Measurements from ENCODE around the gene CENPM. TPM values are rescaled to one million over a fixed set of nuclear protein-coding genes. Genes with fewer than 3 reads are reported as not detected.
A peak's percentile ranks its signal among the peaks of the same experiment; 100 is the strongest.

Gene CENPM, protein sequence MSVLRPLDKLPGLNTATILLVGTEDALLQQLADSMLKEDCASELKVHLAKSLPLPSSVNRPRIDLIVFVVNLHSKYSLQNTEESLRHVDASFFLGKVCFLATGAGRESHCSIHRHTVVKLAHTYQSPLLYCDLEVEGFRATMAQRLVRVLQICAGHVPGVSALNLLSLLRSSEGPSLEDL
- 14.4 and 30.0 TPM in 2 replicates for total RNA-seq

GRCh38 chr22:41946629-41947423, at the start of gene CENPM:
Gene CENPM, minus strand, starts transcription at chr22:41947152. Its CDS starts 76 bp downstream, at chr22:41947076.
- DNase-seq (ENCODE audit: low read depth in 2 of 2), result peak; percentile 83 to 96

GRCh38 chr22:41995211-41995610, 48.3 kb upstream of the CENPM start:
- DNase-seq (ENCODE audit: low read depth in 2 of 2), result no peak

GRCh38 chr22:41992496-41992895, 45.5 kb upstream of the CENPM start:
- DNase-seq (ENCODE audit: low read depth in 2 of 2), result no peak

GRCh38 chr22:41991111-41991510, 44.2 kb upstream of the CENPM start:
- DNase-seq (ENCODE audit: low read depth in 2 of 2), result no peak

DNA sequence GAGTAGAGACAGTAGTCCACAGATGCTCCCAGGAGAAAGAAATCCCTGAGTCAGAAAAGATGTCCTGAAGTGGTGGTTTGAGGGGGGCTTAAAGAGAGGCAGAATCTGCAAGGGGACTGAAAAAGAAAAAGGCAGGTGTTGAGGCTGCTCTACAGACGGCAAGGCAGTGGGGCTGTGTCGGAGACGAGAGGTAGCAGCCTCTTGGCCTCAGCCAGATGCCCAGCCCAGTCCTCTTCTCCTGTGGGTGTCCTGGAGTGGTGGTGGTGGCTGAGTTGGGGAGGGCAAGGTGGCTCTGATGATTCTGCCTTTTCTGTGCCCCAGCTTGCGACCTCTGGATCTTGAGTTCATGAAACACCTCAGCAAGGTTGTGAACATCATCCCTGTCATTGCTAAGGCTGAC, 42.3 kb upstream of the CENPM start:
- DNase-seq (ENCODE audit: low read depth in 2 of 2), result no peak

DNA sequence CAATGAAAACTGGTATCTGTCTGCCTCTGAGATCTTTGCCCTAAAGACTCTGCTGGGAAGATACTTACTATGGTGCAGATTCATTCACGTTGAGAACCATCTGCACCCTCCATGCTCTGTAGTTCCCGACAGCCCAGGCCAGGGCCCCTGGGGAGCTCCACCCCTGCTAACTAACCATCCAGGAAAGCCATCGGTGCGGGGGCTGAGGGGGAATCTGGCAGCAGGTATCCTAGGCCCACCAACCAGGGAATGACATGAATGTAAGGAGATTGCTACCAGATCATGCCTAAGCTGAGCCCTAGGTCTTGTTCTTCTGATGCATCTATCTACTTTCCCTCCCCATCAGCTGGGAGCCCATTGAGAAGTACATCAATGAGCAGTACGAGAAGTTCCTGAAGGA, 40.3 kb upstream of the CENPM start:
- no peak for DNase-seq (ENCODE audit: low read depth in 2 of 2)

- DNase-seq (ENCODE audit: low read depth in 2 of 2), result no peak
These were observed 36.8 kb upstream of the CENPM start for GRCh38 chr22:41983513-41984405.

DNA sequence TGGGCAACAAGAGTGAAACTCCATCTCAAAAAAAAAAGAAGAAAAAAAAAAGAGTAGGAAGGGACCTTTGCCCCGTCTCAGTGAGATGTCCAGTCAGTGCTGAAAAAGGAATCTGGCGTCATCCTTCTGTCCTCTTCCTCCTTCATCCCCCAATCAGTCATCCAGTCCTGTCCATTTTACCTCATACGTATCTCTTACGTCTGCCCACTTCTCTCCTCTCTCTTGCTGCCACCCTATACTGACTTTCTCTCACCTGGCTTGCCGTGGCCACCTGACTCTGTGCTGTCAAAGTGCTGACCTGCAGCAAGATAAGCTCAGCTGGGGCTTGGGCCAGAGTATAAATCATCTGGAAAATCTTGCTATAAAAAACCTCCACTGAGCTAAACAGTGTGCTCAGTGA, 35.9 kb upstream of the CENPM start:
- no peak for DNase-seq (ENCODE audit: low read depth in 2 of 2)

- DNase-seq (ENCODE audit: low read depth in 2 of 2), result no peak
These were observed 32.7 kb upstream of the CENPM start for GRCh38 chr22:41979423-41980250.

- DNase-seq (ENCODE audit: low read depth in 2 of 2), result no peak
These were observed 31.8 kb upstream of the CENPM start for GRCh38 chr22:41978732-41979131.

DNA sequence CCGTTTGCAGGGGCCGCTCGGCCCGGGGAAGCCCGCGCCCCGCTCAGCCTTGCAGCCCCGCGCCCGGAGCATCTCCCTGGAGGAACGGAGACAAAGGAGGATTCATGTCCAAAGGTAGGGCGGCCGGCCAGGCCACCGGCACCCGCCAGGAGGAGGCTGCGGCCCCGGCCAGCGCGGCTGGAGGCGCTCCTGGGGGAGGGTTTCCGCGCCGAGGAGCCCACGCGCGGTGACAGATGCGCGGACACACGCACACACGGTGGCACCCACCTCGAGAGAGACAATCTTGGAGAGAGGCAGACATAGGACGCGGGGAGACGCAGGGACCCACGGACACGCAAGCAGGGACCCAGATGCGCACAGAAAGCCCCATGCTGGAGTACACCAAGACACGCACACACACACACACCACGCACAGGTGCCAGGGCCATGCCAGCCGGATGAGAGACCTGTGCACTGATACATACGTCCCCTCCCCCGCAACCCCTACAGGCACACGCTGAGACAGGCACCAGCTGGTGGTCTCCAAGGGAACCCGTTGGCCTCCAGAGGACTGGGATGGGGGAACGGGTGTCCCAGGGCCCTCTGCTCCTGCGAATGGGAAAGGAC, 30.1 kb upstream of the CENPM start:
- no peak for DNase-seq (ENCODE audit: low read depth in 2 of 2)

DNA sequence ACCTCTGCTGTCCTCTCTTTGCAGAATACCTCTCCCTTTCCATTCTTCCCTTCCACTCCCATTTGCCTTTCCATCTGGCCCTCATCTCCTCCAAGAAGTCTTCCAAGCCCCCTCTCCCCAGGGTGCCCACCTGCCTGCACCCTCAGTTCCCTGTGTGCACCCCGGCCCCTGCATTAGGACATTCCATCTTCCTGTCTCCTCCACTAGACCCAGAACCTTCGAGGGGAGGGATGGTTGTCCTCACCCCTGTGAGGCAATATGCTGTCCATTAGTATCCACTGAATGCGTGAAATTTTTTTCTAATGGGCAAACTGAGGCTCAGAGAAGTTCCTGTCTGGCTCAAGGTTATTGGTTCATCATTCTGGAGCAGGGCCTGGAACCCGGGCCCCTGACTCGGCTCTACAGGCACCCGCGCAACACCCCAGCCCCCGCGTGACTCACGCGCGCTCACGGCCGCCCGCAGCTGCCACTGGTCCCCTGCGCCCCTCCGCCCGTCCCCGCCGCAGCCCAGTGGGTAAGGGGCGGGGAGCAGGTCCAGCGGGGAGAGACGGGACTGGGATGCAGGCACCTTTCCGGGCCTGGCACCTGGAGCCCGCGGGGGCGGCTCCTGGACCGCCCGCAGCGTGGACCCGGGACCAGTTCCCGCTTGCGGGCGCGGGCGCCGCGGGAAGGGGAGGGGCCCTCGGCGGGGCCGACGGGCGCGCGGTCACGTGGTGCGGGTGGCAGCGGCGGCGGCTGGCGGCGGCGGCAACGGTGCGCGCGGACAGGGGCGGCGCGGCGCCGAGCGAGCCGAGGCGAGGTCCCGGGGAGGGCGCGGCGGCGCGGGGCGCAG, 29.3 kb upstream of the CENPM start:
- DNase-seq (ENCODE audit: low read depth in 2 of 2), result peak in 1 of 2 donors; percentile 23

DNA sequence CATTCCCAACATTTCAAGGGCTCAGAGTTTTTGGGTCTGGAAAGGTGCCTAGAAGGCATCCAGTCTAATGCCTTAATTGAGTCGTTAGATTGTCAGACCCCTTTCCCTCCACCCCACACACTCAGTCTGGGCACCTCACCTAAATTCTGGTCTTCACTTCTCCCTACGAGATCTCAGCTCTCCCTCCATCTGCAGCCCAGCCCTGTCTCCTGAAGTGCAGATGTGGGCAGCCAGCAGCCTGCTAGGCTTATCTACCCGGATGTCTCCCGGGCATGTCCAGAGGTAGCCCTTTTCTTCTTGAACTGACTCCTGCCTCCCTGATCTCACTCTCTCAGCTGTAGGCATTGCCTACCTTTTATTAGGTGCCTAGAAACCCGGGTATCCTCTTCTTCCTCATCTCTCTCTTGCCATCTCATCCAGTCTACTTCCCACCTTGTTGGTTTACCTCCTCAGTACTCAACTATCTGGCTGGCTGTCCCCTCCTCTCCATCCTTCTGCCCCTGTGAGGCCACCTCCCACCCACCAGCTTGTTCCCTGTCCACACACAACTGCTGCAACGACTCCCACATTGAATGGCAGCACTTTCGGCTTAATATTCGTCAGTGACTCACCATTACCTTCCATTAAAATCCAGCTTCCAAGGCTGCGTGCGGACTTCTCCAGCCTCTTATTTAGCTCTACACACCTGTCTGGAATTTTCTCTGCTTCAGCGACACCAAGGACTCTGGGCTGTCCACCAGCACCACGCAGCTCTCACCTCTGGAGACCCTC, 28.5 kb upstream of the CENPM start:
- DNase-seq (ENCODE audit: low read depth in 2 of 2), result no peak

DNA sequence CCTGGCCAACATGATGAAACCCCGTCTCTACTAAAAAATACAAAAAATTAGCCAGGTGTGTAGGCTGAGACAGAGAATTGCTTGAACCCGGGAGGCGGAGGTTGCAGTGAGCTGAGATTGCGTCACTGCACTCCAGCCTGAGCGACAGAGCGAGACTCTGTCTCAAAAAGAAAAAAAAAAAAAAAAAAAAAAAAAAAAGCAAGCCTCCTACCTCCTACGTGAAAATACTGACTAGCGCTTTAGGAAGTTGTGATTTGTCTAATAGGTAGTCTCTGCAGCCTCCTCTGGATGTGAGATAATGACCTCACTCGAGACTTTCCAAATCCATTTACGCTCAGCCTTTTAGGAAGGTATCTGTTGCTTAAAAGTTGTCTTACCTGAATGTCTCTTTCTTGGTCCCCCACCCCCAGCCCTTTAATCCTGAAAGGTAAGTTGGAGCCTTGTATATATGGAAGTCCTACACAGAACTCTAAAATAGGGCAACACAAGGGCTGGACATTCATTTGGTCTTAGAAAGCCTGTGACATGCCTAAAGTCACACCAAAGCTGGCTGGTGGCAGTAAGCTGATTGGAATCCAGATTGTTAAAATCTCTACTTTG, 27.8 kb upstream of the CENPM start:
- no peak for DNase-seq (ENCODE audit: low read depth in 2 of 2)

GRCh38 chr22:41971431-41971830, 24.5 kb upstream of the CENPM start:
- DNase-seq (ENCODE audit: low read depth in 2 of 2), result no peak

GRCh38 chr22:41970601-41971000, 23.6 kb upstream of the CENPM start:
- no peak for DNase-seq (ENCODE audit: low read depth in 2 of 2)

DNA sequence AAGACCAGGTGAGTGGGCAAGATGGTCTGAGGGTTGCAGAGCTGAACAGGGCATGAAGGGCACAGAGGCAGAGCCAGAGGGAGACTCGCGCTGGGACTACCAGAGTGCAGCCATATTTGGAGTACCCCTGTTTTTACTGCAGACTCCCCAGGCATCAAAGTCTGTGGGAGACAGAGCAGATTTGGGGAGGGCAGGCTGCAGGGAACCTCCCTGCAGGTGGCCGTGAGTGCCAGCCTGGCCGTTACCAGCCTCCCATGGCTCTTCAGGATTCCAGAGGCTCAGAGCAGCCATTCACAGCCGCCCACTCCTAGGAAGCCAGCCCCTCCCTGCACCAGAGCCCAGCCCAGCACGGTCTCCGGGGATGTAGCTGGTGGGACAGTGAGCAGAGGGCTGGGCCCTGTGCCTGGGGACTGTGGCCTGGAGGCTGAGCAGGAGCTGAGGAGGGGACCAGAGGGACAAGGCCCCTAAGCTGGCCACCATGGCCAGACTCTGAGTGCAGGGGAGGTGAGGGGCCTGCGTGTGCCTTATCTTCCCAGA, 22.2 kb upstream of the CENPM start, which contains the start of gene SEPTIN3:
Gene SEPTIN3, plus strand, starts transcription at position 334 of the 537 bp plus-strand sequence. CDS start 2,050 bp downstream, outside the sequence.
- DNase-seq (ENCODE audit: low read depth in 2 of 2), result no peak

DNA sequence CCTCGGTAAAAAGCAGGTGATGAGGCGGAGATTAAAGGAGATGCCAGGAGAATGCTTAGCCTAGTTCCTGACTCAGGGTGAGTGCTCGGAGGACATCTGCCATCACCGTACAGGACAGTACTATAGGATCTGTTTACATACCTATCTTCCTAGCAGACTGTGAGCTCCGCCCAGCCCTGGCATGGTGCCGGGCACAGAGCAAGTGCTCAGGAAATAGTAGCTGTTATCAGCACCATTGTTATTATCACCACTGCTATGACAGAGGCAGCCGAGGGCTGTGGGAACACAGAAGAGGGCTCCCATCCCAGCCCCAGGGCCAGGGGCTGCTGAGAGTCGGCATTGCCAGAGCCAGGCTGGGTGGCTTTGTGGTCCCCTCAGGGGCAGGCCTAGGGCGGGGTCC, 21.6 kb upstream of the CENPM start:
- peak; percentile 74 to 84 for DNase-seq (ENCODE audit: low read depth in 2 of 2)
